GM12801 (cell line): ENCODE measurements around the gene TMEM26.

Experiments
- CTCF ChIP-seq: IDR thresholded peaks from one replicate; pipeline ENCODE4 v1.5.1; 2011; ENCODE audit warnings: control low read depth; ENCODE audit not compliant: insufficient read length; ENCODE audit errors: extremely low read depth

Gene TMEM26

DNA sequence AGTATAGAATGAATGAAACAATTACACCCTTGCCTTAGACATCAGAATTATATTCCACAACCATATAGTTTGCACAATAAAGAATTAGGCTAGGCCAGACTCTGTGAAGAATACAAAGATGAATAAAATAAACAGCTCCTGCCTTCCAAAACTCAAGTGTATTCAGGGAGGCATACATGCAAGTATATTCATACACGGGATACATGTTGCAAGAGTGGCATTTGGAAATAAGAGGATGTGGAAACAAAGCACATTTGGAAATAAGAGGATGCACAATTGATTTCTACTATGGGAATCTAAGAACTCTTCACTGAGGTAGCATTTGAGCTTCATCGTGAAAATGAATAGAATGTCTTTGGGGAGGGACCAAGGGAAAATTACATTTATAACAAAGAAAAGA lies 27.0 kb upstream of the TMEM26 start:
- no peak for TF ChIP-seq CTCF

- TF ChIP-seq CTCF = no peak
These were observed 25.6 kb upstream of the TMEM26 start for GRCh38 chr10:61478621-61479312.

- TF ChIP-seq CTCF = no peak
These were observed 24.3 kb upstream of the TMEM26 start for GRCh38 chr10:61477451-61477850.

DNA sequence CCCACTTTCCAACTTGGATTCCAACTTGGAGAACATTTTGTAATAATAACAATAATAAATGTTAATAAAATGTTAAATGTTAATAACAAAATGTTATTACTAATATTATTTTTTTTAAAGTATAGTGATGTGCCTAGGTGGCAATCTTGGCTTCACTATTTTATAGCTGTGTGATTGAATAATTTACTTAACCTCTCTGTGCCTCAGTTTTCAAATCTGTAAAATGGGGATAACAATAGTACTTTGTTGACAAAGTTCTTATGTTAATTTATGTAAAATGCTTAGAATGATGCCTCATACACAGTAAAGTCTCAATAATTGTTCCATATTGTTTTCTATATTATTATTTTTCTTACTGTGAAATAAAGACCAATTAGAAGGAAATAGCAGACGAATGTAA lies 23.3 kb upstream of the TMEM26 start:
- no peak for TF ChIP-seq CTCF

DNA sequence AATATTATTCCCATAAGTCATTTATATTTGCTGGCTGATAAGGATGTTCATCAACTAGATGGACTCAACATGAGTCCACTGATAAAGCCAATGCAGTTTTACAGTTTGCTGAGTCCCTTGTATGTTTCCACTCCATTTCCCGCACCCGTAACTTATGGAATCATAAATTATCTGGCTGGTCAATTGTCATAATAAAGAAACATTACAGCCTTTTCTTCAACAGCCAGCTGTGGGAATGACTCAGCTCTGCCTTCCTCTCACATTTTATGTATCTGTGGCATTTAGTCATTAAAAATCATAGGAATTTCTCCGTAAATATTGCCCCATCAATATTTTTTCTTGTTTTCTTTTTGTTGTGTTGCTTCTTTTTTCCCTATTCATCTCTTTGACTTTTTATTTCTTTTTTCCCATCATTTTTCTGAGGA lies 22.3 kb upstream of the TMEM26 start:
- TF ChIP-seq CTCF = no peak

DNA sequence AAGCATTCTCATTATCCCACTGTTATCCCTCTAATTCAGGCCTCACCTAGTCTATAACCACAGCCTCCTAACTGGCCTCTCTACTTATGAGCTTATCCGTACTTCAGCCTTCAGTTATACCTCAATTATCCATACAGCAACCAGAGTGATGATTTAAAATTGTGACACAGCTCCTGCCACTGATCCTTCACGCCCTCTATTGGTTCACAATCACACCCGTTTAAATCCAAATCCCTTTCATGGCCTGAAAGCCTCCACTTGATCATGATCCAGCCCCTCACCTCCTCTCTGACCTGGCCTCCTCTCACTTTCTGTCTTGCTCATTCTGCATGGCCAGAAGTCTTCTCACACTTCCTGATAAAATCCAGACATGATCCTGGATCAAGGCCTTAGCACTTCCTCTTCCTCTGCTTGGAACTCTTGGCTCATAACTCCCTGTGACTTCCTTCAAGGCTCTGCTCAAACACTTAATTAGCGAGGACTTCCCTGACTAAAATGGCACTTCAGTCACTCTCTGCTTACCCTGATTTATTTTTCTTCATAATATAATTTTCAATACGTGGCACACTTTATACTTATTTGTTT lies 19.0 kb upstream of the TMEM26 start:
- TF ChIP-seq CTCF = no peak

DNA sequence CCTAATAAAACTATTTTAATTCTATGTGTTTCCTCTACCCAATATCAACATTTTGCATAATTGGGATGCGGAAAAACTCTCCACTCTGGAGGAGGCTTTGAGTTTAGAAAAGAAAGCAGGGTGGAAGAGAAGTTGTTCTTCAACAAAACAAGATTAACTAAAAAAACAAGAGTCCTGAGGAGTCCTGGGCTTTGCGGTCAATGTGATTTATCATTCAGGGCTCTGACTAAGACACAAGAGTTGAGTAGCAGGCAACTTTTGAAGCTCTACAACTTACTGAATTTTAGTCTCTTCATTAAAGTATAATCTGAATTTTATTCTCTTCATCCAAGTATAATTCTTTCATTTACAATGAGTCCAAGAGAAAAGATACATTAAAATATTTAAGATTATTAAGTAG lies 18.3 kb upstream of the TMEM26 start:
- TF ChIP-seq CTCF = no peak
